HepG2 (cell line): ENCODE results near the gene MGAT4C. TPM values are rescaled to one million over a fixed set of nuclear protein-coding genes. Genes with fewer than 3 reads are reported as not detected.

ENCODE experiments used
- ATAC-seq: fragments of 200-7000 bp; cut with Tn5 transposase; 3 replicates; pipeline ENCODE4 v1.9.1; 2020; ENCODE audit warnings: mild to moderate bottlenecking, moderate library complexity
- BruUV-seq: library from RNA; stranded (reverse); fragments of 400-500 nt; replicated peaks from 2 replicates; lab custom pipeline; 2021; lab: Mats Ljungman, UMichigan
- CTCF ChIA-PET: fragments of 300-600 bp; formaldehyde crosslinking; extraction: SDS; loops from one replicate; lab custom pipeline; 2021; ENCODE audit warnings: low total read pairs, inconsistent platforms, low intra/inter-chr PET ratio; lab: Yijun Ruan, JAX
- POLR2A ChIA-PET: fragments of 350-600 bp; sonication (Branson Sonifier 250); formaldehyde crosslinking; loops from one replicate; lab custom pipeline; 2020; ENCODE audit warnings: antibody characterized with exemption, inconsistent platforms; lab: Yijun Ruan, JAX
- DNase-seq: peaks from one replicate; pipeline ENCODE4 v3.0.0-alpha.2; 2015; ENCODE audit warnings: low spot score
- FAIRE-seq: peaks from 3 replicates; lab custom pipeline; 2011; peaks lifted over from hg19 to GRCh38; lab: Jason Lieb, UNC
- H2AFZ ChIP-seq: one replicate; pipeline ENCODE4 v1.6.1; 2011; ENCODE audit warnings: low read length, inconsistent platforms
- H3K27ac ChIP-seq: fragments of 300-600 bp; 3 replicates; pipeline ENCODE4 v1.8.0; 2011; ENCODE audit warnings: mixed run types, mild to moderate bottlenecking, mixed read lengths, low read length, inconsistent platforms; ENCODE audit not compliant: insufficient read depth; ENCODE audit errors: extremely low read length
- H3K27me3 ChIP-seq, 2 experiments: fragments of 200-600 bp in 1 of 2; 2 replicates in 1 of 2; 3 replicates in 1 of 2; pipeline versions ENCODE4 v1.6.0 to v1.8.0; 2011; ENCODE audit warnings: low read length in 2 of 2, mild to moderate bottlenecking in 2 of 2, moderate library complexity in 2 of 2, inconsistent platforms in 1 of 2; ENCODE audit not compliant: insufficient read depth in 2 of 2, control insufficient read depth in 1 of 2
- H3K36me3 ChIP-seq, 2 experiments: fragments of 200-600 bp in 1 of 2; replicated peaks in 1 of 2; 2 replicates in 1 of 2; 3 replicates in 1 of 2; pipeline versions ENCODE4 v1.5.1 to v1.8.0; 2011; ENCODE audit warnings: low read length in 2 of 2, inconsistent platforms in 1 of 2; ENCODE audit not compliant: insufficient read depth in 2 of 2, control insufficient read depth in 1 of 2
- H3K4me1 ChIP-seq: 2 replicates; pipeline ENCODE4 v1.5.1; 2012; ENCODE audit warnings: low read length, inconsistent platforms; ENCODE audit not compliant: insufficient read depth
- H3K4me2 ChIP-seq: 2 replicates; pipeline ENCODE4 v1.6.0; 2011; ENCODE audit warnings: low read depth, low read length, inconsistent platforms
- H3K4me3 ChIP-seq, 3 experiments: fragments of 200-600 bp in 1 of 3; sonication (generic), shearing (Covaris generic) in 1 of 3; replicated peaks in 1 of 3; 2 replicates each; pipeline ENCODE4 v1.5.1; 2011 to 2016; ENCODE audit warnings: low read length in 3 of 3, inconsistent platforms in 2 of 3, low read depth in 2 of 3, mild to moderate bottlenecking in 2 of 3, control low read depth in 1 of 3, mixed read lengths in 1 of 3; ENCODE audit not compliant: insufficient read depth in 1 of 3
- H3K79me2 ChIP-seq: one replicate; pipeline ENCODE4 v1.6.1; 2011; ENCODE audit warnings: low read length, inconsistent platforms; ENCODE audit not compliant: insufficient read depth
- H3K9ac ChIP-seq: 2 replicates; pipeline ENCODE4 v1.6.0; 2011; ENCODE audit warnings: mild to moderate bottlenecking, low read depth, low read length, inconsistent platforms; ENCODE audit not compliant: insufficient read depth
- H3K9me3 ChIP-seq: 2 replicates; pipeline ENCODE4 v1.5.1; 2012; ENCODE audit warnings: mild to moderate bottlenecking, low read length
- H4K20me1 ChIP-seq: 2 replicates; pipeline ENCODE4 v1.6.0; 2011; ENCODE audit warnings: inconsistent platforms, mild to moderate bottlenecking, low read length, moderate library complexity; ENCODE audit not compliant: insufficient read depth
- CEBPB ChIP-seq: IDR thresholded peaks from 2 replicates; pipeline ENCODE4 v1.6.1; 2011; ENCODE audit warnings: low read depth, low read length, improper control_type of control experiment, borderline replicate concordance
- EHMT2 ChIP-seq: fragments of 200-600 bp; sonication (generic); IDR thresholded peaks from 2 replicates; pipeline ENCODE4 v1.7.0; 2017; ENCODE audit warnings: antibody characterized with exemption, low read depth, low read length, borderline replicate concordance
- GLI4 ChIP-seq: sonication (generic); formaldehyde crosslinking; IDR thresholded peaks from 2 replicates; pipeline ENCODE4 v1.5.1; 2020; ENCODE audit warnings: missing genetic modification reagents, mild to moderate bottlenecking, moderate library complexity, borderline replicate concordance
- GTF2F1 ChIP-seq: fragments of 150-350 bp; IDR thresholded peaks from 2 replicates; pipeline ENCODE4 v1.6.1; 2014; ENCODE audit warnings: low read length
- ISX ChIP-seq: sonication (generic); formaldehyde crosslinking; conservative IDR thresholded peaks from 2 replicates; pipeline ENCODE4 v1.5.0; 2020; ENCODE audit warnings: missing genetic modification reagents
- MAZ ChIP-seq, 2 experiments: sonication (generic) in 1 of 2; formaldehyde crosslinking in 1 of 2; IDR thresholded peaks; 2 replicates each; pipeline versions ENCODE4 v1.5.0 to v1.6.1; 2012 to 2020; ENCODE audit warnings: low read depth in 2 of 2, mild to moderate bottlenecking in 2 of 2, borderline replicate concordance in 1 of 2, improper control_type of control experiment in 1 of 2, low read length in 1 of 2, missing genetic modification reagents in 1 of 2, moderate library complexity in 1 of 2
- MZF1 ChIP-seq: sonication (generic); formaldehyde crosslinking; IDR thresholded peaks from 2 replicates; pipeline ENCODE4 v1.8.1; 2023; ENCODE audit warnings: mild to moderate bottlenecking, missing genetic modification reagents, borderline replicate concordance
- NCOA2 ChIP-seq: sonication (generic); formaldehyde crosslinking; IDR thresholded peaks from 2 replicates; pipeline ENCODE4 v1.8.0; 2022; ENCODE audit warnings: inconsistent platforms
- NFIB ChIP-seq: sonication (generic); formaldehyde crosslinking; IDR thresholded peaks from 2 replicates; pipeline ENCODE4 v1.9.0; 2021; ENCODE audit warnings: missing genetic modification reagents, mild to moderate bottlenecking, borderline replicate concordance
- NFKB2 ChIP-seq: sonication (generic); formaldehyde crosslinking; IDR thresholded peaks from 2 replicates; pipeline ENCODE4 v1.4.0; 2020; ENCODE audit warnings: missing genetic modification reagents, borderline replicate concordance
- NR2F1 ChIP-seq, 2 experiments: fragments of 450-650 bp in 1 of 2; formaldehyde crosslinking in 1 of 2; IDR thresholded peaks; 2 replicates each; pipeline versions ENCODE4 v1.5.0 to v1.6.1; 2016 to 2020; ENCODE audit warnings: mild to moderate bottlenecking in 1 of 2, missing compliant biosample characterization in 1 of 2, missing genetic modification reagents in 1 of 2, moderate library complexity in 1 of 2
- PPARG ChIP-seq: conservative IDR thresholded peaks from 2 replicates; pipeline ENCODE4 v1.6.1; 2016; ENCODE audit warnings: missing biosample characterization, missing genetic modification reagents
- RAD21 ChIP-seq: fragments of 450-650 bp; formaldehyde crosslinking; IDR thresholded peaks from 2 replicates; pipeline ENCODE4 v1.5.0; 2020; ENCODE audit warnings: mild to moderate bottlenecking
- TCF7L2 ChIP-seq: IDR thresholded peaks from 2 replicates; pipeline ENCODE4 v1.6.1; 2011; ENCODE audit warnings: mild to moderate bottlenecking, low read depth, low read length, moderate library complexity
- ZNF569 ChIP-seq: sonication (generic); formaldehyde crosslinking; IDR thresholded peaks from 2 replicates; pipeline ENCODE4 v1.5.0; 2020; ENCODE audit warnings: mild to moderate bottlenecking, missing genetic modification reagents, moderate library complexity, borderline replicate concordance
- ZNF577 ChIP-seq: sonication (generic); formaldehyde crosslinking; IDR thresholded peaks from 2 replicates; pipeline ENCODE4 v1.4.0; 2020; ENCODE audit warnings: mild to moderate bottlenecking, low read depth, missing genetic modification reagents, borderline replicate concordance
- ZNF766 ChIP-seq: sonication (generic); formaldehyde crosslinking; IDR thresholded peaks from 2 replicates; pipeline ENCODE4 v1.5.0; 2020; ENCODE audit warnings: missing genetic modification reagents, borderline replicate concordance
- WGBS: methylation state at CpG from one replicate; pipeline ENCODE4 v1.1.6; 2017; ENCODE audit warnings: low lambda C conversion rate; 5-methylcytosine and 5-hydroxymethylcytosine counted together
- in situ Hi-C: cut with HindIII; loops from 2 replicates; pipeline ENCODE4 v1.10.0; 2017; ENCODE audit warnings: low pct_unique_long_range_greater_than_20kb; ENCODE audit not compliant: extremely low pct_ligation_motif_present
- intact Hi-C: fragments of 100-400 bp; cut with micrococcal nuclease; formaldehyde crosslinking; loops from one replicate; pipeline ENCODE4 v1.10.0; 2022; ENCODE audit not compliant: unreplicated experiment
- polyA plus RNA-seq, 8 experiments: library from polyadenylated mRNA; depleted of rRNA in 3 of 8; stranded (reverse) in 7 of 8; unstranded in 1 of 8; fragments of >200 nt; fragmentation: Illumina TruSeq in 4 of 8; extraction: Trizol in 4 of 8; gene quantifications; 2 replicates each; pipeline versions ENCODE4 v1.2.1 to v1.2.3, GENCODE V29; 2011 to 2016; ENCODE audit warnings: low read depth in 4 of 8, missing spikeins in 1 of 8, mixed read lengths in 1 of 8; ENCODE audit not compliant: insufficient read depth in 1 of 8
- total RNA-seq, 5 experiments: library from RNA; depleted of rRNA; stranded (reverse); fragments of >200 nt; fragmentation: Illumina TruSeq; extraction: Trizol; gene quantifications; 2 replicates each; pipeline ENCODE4 v1.2.3, GENCODE V29; 2016; ENCODE audit warnings: low read depth in 1 of 5
- TF ChIP-seq, protein P1 (sequence below): sonication (generic); formaldehyde crosslinking; IDR thresholded peaks from 2 replicates; pipeline ENCODE4; 2020; ENCODE audit warnings: missing genetic modification reagents, mild to moderate bottlenecking, borderline replicate concordance

Gene MGAT4C
- total and polyA plus RNA-seq, 2 of the 13 experiments (the other 11 are each of a cell fraction or from before 2014, with no cell fraction given): not detected

DNA sequence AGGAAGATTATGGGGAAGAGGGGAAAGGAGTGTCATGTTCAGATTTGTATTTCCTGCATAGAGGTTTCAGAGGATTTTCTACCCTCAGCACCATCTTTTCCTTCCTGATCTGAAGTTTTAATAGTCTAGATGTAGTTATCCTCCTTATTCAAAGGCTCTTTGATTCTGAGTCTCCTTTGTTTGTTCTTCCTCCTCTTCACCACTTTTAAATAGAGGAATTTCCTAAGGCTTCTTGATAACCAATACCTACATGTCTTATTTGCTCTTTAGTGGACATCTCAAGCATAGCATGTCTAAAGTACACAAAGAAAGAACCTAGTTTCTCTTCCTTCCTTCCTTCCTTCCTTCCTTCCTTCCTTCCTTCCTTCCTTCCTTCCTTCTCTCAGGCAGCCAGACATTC, 8.3 kb downstream of the MGAT4C start:
- Histone ChIP-seq H3K9ac (no peak overlapping the region), H3K9me3 (no peaks in the 10 kb centered on the region), H3K79me2 (no peaks in the 10 kb centered on the region), H3K27ac (no peak overlapping the region), H4K20me1 (no peaks in the 10 kb centered on the region), H2AFZ (no peak overlapping the region), H3K4me2 (no peak overlapping the region), H3K36me3 (no peaks in the 10 kb centered on the region), H3K4me1 (no peaks in the 10 kb centered on the region), H3K4me3 (no peak overlapping the region), H3K27me3 (no peaks in the 10 kb centered on the region)
- no peak for TF ChIP-seq NFIB (CRISPR knock-in tag)
- ChIA-PET CTCF (no interaction called here), POLR2A (no interaction called here)
- ATAC-seq: no peak
- FAIRE-seq: no peak
- in situ Hi-C loops (no loop called here), intact Hi-C loops (no loop called here)
- DNase-seq: no peak
- no TSS peak for BruUV-seq

GRCh38 chr12:86241600-86241999, 14.6 kb downstream of the MGAT4C start:
- H3K4me2 ChIP-seq: no peak overlapping the region
- no peak for ATAC-seq
- FAIRE-seq: no peak
- POLR2A ChIA-PET: no interaction called here
- intact Hi-C loops (no loop called here), in situ Hi-C loops (no loop called here)
- H3K27me3 ChIP-seq: no peaks in the 10 kb centered on the region
- CTCF ChIA-PET: no interaction called here
- H3K9ac ChIP-seq: no peak overlapping the region
- H2AFZ ChIP-seq: no peak overlapping the region
- H3K9me3 ChIP-seq: no peaks in the 10 kb centered on the region
- no peak overlapping the region for H3K27ac ChIP-seq
- BruUV-seq: no TSS peak
- no peaks in the 10 kb centered on the region for H3K36me3 ChIP-seq
- DNase-seq: no peak
- no peaks in the 10 kb centered on the region for H3K79me2 ChIP-seq
- H4K20me1 ChIP-seq: no peaks in the 10 kb centered on the region
- no peak overlapping the region for H3K4me3 ChIP-seq
- H3K4me1 ChIP-seq: no peaks in the 10 kb centered on the region
- WGBS: 0% methylated on average over 2 of the region's 2 CpGs
- TF ChIP-seq NCOA2 (CRISPR knock-in tag) (no peak), ZNF766 (CRISPR knock-in tag) (no peak), GTF2F1 (no peak), MAZ (IDR thresholded peaks at IDR 0.05; ENCODE audit: borderline replicate concordance, low read depth, low read length) (no peak), MAZ (CRISPR knock-in tag; IDR thresholded peaks at IDR 0.05; ENCODE audit: low read depth) (no peak), NR2F1 (CRISPR knock-in tag; IDR thresholded peaks at IDR 0.05) (no peak), EHMT2 (no peak), MZF1 (CRISPR knock-in tag) (no peak), ZNF569 (no peak), PPARG (CRISPR knock-in tag) (no peak), RAD21 (CRISPR knock-in tag) (no peak), CEBPB (no peak), GLI4 (CRISPR knock-in tag) (no peak), ZNF577 (no peak), TCF7L2 (no peak), NFKB2 (CRISPR knock-in tag) (no peak), ISX (CRISPR knock-in tag) (no peak)
- TF ChIP-seq, protein P1, sequence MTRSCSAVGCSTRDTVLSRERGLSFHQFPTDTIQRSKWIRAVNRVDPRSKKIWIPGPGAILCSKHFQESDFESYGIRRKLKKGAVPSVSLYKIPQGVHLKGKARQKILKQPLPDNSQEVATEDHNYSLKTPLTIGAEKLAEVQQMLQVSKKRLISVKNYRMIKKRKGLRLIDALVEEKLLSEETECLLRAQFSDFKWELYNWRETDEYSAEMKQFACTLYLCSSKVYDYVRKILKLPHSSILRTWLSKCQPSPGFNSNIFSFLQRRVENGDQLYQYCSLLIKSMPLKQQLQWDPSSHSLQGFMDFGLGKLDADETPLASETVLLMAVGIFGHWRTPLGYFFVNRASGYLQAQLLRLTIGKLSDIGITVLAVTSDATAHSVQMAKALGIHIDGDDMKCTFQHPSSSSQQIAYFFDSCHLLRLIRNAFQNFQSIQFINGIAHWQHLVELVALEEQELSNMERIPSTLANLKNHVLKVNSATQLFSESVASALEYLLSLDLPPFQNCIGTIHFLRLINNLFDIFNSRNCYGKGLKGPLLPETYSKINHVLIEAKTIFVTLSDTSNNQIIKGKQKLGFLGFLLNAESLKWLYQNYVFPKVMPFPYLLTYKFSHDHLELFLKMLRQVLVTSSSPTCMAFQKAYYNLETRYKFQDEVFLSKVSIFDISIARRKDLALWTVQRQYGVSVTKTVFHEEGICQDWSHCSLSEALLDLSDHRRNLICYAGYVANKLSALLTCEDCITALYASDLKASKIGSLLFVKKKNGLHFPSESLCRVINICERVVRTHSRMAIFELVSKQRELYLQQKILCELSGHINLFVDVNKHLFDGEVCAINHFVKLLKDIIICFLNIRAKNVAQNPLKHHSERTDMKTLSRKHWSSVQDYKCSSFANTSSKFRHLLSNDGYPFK (CRISPR knock-in tag): no peak
